Measurements from ENCODE around the gene AK2.

GRCh38 chr1:33049371-33049770, 12.7 kb upstream of the AK2 start:
- no peak for TF ChIP-seq CTCF (tag by site-specific recombination; IDR thresholded peaks at IDR 0.05)
- no peak for TF ChIP-seq ZNF214 (tag by site-specific recombination; IDR thresholded peaks at IDR 0.05; ENCODE audit: borderline replicate concordance)
- no peak for TF ChIP-seq ZNF157 (tag by site-specific recombination; IDR thresholded peaks at IDR 0.05)
- no peak for TF ChIP-seq PRDM2 (tag by site-specific recombination; IDR thresholded peaks at IDR 0.05; ENCODE audit: borderline replicate concordance)
- TF ChIP-seq ZFP37 (tag by site-specific recombination; IDR thresholded peaks at IDR 0.05), result no peak
- TF ChIP-seq ZFP3 (tag by site-specific recombination; IDR thresholded peaks at IDR 0.05; ENCODE audit: low read depth), result no peak
- no peak for TF ChIP-seq ZNF362 (tag by site-specific recombination; IDR thresholded peaks at IDR 0.05)
- TF ChIP-seq ZNF24 (tag by site-specific recombination; IDR thresholded peaks at IDR 0.05), result no peak
- TF ChIP-seq OSR2 (tag by site-specific recombination; IDR thresholded peaks at IDR 0.05), result no peak
- TF ChIP-seq YY1 (tag by site-specific recombination; IDR thresholded peaks at IDR 0.05), result no peak

Measured in HEK293 (cell line).